HuH-7.5 (cell line): ENCODE measurements around the gene KLRF2.

Experiments used
- DNase-seq: peaks from one replicate; pipeline ENCODE4 v3.0.0; 2011; ENCODE audit warnings: low spot score

Gene KLRF2

GRCh38 chr12:9936591-9936990 lies 55.3 kb downstream of the KLRF2 start:
- DNase-seq = no peak

GRCh38 chr12:9940375-9940774 lies 59.1 kb downstream of the KLRF2 start:
- no peak for DNase-seq

GRCh38 chr12:9941838-9942237 lies 60.5 kb downstream of the KLRF2 start:
- DNase-seq = no peak

- no peak for DNase-seq
Observed at GRCh38 chr12:9943240-9943639, 62.0 kb downstream of the KLRF2 start.

DNA sequence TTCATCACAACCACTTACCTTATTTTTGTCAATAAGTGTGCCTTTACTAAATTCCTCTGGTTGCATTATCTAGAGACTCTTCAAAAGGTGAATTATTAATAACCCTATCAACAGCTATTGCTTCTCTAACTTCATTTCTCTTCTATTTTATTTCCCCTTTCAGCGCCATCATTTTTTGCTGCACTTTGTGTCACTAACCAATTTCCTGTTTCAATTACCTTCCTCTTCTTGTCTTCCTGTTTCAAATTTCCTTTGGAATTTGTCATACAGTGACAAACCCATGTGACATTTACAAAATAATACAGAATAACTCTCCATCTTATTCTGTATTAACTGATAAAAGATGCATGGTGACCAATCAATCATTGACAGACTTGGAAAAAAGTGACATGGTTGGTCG lies 63.1 kb downstream of the KLRF2 start:
- no peak for DNase-seq
